HG03342 (cell line): ENCODE data around the gene MRPS5.
"Not testable (repeated sequence)": the region's sequence is repeated elsewhere in the genome, so short reads cannot be mapped to it uniquely, and the experiment has no call there.

Experiments
- ATAC-seq: cut with Tn5 transposase; IDR thresholded peaks from one replicate; pipeline ENCODE4 v1.9.1; 2021; ENCODE audit warnings: mild to moderate bottlenecking, moderate library complexity; ENCODE audit not compliant: unreplicated experiment

Gene MRPS5

DNA sequence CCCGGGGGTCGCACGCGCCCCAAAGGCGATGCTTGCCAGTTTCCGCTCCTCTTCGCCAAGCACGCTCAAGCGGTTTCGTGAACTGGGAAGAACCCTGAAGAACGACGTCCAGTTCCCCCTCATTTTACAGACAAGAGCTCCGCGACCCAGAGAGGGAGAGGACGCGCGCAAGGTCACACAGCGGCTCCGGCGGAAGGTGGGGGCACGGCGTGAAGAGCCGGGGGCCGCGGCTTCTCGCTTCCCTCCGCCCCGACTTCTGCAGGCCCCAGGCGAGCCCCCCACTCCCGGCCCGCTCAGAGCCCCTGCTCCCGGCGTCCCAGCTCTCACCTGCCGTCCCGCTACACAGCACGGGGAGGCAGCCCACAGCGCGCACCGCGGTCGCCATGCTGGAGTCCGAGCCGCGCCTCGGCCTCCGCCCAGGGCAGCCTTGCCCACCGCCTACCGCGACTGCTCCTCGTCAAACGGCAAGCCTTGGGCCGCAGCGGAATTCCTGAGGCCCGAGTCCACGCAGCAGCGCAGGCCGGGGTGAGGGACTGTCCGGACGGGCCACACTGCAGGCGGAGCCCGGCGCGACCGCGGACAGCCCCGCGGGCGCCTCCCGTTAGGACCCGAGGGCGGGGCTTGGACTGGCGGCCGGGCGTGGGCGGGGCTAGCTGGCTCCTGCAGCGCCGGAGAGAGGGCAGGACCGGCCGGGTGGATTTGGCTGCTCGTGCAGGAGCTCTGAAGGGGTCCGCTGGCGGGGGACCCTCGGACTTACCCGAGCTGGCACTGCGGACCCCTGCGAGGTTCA, at the start of gene MRPS5:
Gene MRPS5, minus strand, starts transcription at position 402 of the 790 bp plus-strand sequence. Its CDS starts 17 bp downstream, at position 385.
- ATAC-seq: peak; percentile 89

DNA sequence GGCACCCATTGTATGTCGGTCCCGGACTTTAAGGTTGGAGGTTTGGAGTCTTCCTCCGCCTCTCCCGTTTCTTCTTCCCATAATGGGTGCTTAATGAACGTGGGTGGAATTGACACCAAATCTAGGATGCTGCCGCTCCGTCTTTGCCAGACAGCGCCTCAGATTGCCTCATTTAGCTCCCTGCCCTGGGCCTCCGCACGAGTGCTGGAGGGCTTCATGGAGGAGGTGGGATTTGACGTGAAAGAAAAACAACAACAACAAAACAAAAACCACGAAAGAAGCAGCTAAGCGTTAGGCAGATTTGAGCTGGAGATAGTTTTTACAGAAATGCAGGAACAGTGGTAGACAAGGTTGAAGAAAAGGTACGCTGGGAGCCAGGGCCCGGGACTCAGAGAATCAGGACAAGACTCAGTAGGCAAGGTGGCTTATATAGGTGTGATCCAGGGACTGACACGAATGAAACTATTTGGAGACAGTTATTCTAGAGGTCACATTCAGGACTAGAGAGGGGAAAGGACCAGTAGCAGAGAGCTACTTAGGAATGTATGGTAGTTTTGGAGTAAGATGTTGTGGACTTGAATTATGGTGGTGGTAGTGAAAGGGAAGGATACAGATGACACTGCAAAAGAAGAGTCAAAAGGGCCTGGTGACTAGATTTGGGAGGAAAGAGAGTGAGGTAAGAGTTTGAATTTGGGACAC, 44.6 kb upstream of the MRPS5 start:
- peak; percentile 16 for ATAC-seq

DNA sequence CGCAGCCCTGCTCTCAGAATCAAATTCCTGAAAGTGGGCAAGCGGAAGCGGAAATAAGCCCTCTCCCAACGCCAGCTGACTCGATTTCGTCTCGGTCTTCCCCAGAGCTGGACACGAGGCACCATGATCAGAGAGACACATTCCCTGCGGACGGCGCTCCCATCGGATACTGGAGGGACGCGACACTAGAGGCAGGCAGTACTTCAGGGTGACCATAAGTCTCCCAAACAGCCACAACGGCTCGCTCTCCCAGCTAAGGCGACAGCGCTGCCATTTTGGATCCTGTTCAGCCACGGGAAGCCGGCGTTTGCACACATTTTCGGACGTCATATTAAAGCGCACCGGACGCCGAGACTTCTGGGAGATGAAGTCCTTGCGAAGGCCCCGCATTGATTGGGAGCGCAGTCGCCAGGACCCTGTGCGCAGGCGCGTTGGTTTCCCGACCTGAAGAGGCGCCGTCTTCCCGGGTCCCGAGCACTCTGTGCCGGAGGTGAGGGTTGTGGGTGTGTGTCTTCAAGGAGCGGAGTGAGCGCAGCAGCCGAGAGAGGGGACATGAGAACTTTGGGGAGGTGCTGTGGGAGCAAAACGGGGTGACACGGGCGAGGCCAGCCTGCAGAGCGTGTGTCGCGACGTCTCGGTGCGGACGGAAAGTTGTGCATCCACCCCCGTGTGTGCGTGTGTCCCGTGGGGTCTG, 43.9 kb upstream of the MRPS5 start, which contains the start of gene ZNF2:
Gene ZNF2, plus strand, starts transcription at position 439 of the 694 bp plus-strand sequence. CDS start 10,418 bp downstream, outside the sequence.
- peak; percentile 93 for ATAC-seq

DNA sequence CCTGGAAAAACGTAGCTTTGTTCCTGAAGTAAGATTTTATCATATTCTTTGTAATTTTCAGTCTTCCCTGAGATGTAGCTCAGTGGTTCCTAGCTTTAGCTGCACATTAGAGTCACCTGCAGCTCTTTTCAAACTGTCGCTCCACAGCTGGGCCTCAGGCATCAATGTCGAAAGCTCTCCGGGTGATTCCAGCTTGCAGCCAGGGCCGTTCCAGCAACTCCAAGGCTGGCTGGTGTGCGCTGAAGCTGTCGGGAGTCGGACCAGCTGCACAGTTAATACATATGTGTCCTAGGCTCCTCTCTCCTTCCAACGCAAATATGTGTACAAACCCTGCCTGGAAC, 43.4 kb upstream of the MRPS5 start:
- peak; percentile 17 for ATAC-seq

DNA sequence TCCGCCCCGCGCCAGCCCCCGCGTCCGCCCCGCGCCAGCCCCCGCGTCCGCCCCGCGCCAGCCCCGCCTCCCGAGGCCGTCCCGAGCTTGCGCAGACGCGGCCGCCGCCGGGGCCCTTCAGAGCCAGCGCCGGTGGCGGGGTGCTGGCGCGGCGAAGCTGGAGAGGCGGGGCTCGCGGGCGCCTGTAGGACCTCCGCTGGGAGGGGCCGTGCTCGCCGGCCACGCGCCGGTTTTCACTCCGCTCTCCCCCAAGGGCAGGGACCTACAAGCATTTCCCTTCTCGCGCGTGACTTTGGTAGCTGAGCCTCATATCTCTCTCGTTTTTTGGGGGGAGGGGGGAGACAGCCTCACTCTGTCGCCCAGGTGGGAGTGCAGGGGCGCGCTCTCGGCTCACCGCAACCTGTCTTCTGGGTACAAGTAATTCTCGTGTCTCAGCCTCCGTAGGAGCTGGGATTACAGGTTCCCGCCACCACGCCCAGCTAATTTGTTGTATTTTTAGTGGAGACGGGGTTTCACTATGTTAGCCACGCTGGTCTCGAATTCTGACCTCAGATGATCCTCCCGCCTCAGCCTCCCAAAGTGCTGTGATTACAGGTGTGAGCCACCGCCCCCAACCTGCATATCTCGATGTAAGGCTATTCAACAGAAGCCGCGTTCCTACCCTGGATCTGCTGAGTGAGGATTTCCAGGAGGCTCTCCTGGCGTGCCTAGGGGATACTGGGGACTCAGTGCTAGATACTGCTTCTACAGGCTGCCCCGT, 38.3 kb upstream of the MRPS5 start, which contains the start of gene ZNF514:
Gene ZNF514, minus strand, starts transcription at position 159 of the 760 bp plus-strand sequence. CDS start 6,595 bp downstream, outside the sequence.
- ATAC-seq: peak; percentile 93

DNA sequence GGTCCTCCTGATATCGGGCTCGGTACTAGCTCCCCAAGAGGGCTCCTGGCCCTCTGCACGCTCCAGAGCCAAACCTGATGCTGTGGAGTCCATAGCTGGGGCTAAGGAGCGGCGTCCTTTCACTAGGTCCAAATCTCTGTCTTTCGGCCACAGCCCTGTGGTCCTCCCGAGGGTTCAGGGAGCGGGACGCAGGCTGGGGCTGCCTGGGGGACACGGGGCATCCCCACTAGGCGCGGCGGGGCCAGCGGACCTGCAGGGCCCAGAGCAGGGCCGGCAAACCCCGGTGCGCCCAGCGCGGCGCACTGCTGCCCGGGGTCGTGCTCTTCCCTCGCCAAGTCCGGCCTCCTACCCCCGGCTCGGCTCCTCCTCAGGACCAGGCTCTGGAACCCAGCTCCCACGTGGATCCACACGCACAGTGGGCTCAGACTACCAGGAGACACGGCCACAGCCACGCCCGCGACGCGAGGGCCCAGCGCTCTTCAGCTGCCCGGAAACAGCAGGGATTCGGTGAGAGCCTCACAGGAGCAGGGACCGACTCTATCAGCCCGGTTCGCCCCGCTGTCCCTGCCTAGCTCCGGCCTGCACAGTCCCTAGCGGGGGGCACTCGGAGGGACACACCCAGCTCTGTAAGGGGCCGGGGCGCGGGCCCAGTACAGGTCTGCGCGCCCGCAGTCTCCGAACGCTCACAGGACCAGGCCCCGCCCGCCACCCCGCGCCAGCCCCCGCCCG, 37.4 kb upstream of the MRPS5 start:
- peak; percentile 39 for ATAC-seq

DNA sequence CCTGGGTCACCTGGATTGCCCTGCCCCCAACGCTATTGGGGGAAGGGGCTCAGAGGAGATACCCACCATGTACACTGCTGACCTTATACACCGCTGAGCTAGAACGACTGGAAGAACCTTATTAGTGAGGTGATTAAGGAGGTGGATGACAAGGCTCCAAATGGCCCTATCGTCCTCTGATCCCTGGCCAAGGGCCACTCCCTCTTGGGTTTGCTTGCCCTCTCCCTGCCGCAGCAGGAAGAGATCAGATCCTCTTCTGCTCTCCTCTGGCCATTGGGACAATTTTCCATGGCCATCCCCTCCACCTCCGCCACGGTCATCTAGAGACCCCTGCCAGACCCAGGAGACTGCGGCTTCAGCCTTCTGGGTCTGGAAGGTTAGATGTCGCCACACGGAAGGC, 36.8 kb upstream of the MRPS5 start:
- no peak for ATAC-seq

DNA sequence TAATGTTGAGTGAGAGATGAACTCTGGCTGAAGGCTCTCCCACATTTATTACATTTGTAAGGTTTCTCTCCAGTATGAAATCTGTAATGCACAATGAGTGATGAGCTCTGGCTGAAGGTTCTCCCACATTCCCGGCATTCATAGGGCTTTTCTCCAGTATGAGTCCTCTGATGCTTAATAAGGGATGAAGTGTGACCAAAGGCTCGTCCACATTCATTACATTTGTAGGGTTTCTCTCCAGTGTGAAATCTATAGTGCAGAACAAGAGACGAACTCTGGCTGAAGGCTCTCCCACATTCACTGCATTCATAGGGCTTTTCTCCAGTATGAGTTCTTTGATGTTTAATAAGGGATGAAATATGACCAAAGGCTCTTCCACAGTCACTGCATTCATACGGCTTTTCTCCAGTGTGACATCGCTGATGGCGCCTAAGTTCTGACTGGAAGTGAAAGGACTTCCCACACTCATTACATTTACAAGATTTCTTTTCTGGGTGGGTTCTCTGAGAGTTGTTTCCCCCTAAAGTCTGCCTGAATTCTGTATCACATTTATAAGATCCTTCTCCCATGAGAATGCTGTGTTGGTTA, 27.9 kb upstream of the MRPS5 start:
- no peak for ATAC-seq

DNA sequence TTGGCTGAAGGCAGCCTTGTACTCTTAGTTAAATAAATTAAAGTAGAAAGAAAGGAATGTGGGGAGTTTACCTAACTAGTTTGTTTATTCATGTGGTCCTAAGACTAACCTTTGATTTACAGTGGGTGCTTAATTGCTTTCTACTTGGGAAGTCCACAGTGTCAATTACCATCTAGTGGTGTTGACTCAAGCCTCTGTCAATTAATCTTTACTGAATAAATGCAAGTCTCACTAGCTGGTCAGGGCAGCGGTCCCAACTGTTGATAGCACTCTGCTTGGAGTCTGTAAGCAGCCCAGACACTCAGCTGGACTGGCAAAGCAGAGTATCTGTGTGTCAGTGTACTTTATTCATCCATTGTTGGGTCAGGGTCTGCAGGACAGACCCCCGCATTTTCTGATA, 22.2 kb upstream of the MRPS5 start:
- ATAC-seq: no peak

DNA sequence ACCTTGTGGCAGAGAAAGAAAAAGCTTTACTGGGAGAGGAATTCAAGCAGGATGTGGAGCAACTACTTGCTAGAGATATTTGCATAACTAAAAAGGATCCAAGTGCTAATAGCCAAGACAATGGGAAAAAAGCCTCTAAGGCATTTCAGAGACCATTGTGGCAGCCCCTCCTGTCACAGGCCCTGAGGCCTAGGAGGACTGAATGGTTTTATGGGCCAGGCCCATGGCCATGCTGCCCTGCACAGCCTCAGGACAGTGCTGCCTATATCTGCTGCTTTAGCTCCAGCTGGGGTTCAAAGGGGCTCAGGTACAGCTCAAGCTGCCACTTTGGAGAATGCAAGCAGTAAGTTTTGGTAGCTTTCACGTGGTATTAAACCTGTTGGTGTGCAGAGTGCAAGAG, 17.1 kb upstream of the MRPS5 start:
- no peak for ATAC-seq

DNA sequence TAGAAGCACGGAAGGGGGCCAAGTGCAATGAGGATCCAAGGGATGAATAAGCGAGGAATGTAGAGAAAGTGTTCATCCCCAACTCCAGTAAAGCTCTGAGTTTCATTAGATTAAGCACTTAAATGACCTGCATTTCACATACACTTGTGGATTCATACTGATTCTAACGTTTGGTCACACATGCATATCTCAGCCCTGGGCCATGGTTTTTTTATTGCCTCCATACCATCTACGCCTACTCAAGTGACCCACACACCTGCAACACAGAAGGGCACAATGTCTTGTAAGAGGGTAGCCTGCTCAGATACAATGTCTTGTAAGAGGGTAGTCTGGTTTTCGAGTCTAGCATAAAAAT, 566 bp upstream of the MRPS5 start:
- no peak for ATAC-seq

DNA sequence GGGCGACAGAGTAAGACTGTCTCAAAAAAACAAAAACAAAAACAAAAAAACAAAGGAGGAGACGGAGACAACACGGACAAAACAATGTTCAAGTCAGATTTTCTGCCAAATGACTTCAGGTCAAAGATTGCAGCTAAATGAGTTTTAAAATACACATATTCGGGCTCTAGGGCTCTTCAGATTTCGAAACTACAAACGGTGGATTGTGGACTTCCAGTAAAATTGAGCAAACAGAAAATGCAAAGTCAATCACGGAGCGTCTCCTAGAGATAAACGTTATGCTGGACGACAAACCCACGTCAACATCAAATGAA, 558 bp downstream of the MRPS5 start:
- no peak for ATAC-seq

DNA sequence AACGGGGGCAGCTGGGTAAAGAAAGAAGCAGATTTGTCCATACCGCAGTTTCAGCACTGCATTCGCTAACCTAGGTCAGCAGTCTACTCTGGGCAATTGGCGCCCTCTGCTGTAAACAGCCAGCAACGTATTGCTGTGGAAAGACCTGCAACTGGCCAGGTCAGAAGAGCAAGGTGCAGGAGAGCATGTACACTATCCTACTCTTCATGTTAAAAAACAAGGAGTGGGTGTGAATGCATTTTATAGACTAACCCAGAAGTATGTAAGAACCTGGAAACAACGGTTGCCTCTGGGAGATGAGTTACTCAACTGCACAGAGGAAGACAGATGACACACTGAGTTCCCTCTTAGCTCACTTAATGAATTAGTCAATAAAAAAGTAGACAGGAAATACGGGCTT, 6.2 kb downstream of the MRPS5 start:
- peak; percentile 96 for ATAC-seq

DNA sequence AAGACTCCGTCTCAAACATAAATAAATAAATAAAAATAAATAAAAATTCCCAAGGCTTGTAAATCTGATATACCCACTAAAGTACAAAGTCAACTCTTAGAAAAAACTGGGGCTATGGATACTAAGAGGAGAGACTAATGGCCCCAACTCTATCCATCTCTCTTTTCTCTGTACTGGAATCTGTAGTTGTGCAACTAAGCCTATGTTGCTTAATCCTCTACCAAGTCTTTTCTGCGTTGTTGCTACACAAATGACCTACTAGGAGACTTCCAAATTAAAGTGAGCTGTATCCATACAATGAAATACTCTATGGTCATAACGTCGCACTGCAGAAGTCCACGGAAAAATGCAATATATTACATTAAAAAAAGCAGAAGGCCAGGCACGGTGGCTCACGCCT, 8.1 kb downstream of the MRPS5 start:
- ATAC-seq: no peak

DNA sequence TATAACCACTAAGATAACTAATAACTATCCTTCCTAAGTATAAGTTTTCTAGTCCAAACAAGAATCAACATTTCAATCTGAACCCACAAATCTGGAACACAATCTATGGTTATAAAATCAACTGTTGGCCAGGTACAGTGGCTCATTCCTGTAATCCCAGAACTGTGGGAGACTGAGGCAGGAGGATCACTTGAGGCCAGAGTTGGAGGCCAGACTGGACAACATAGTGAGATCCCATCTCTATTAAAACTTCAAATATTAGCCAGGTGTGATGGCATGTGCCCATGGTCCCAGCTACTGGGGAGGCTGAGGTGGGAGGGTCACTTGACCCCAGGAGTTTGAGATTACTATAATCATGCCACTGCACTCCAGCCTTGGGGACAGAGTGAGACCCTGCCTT, 11.2 kb downstream of the MRPS5 start:
- no peak for ATAC-seq

DNA sequence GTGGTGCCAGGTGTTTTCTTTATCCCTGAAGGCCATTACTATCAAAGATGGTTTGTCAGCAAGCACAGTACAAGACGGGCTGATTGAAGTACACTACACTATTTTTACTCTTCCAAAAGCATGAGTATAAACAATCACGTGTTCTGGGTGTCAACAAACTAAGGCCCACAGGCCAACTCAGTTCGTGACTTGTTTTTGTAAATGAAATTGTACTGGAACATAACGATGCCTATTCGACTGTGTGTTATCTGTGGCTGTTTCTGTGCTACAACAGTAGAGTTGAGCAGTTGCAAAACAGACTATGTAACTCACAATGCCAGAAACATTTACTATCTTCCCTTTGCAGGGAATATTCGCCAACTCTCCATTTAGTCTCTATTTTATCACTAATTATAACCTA, 12.3 kb downstream of the MRPS5 start:
- ATAC-seq: no peak

DNA sequence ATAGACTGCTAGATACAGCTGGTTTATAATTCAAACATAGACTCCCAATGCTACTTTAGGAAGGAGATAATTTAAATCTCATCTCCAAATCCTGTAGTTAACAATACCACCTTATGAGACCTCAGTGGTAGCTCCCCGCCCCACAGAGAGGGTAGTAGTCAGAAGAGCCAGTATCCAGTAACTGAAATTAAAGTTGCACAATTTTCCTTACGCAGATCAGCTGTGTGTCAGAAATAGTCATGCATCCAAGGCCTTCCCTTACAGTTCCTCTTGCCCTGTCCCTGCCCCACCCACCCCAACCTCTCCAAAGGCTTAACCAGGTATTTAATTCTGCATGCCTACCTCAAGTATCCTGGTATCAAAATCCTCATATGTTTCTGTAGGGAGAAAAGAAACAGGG, 15.5 kb downstream of the MRPS5 start:
- no peak for ATAC-seq

DNA sequence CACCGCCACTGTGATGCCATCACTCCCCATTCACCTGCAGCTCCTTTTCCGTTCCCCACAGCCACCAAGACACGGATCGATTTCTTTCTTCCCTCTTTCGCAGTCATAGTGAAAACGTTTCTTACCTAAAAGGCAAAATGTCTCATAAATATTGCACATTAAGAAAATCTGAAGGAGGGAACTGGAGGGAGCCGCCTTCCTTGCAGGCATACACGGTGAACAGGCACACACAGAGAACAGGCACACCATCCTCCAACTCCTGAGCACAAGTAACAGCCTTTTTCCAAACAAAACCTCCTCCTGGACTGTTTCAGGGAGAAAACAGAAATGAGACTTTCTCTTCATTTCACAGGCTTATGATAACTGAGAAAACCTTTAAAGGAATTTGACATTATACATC, 17.0 kb downstream of the MRPS5 start:
- no peak for ATAC-seq

DNA sequence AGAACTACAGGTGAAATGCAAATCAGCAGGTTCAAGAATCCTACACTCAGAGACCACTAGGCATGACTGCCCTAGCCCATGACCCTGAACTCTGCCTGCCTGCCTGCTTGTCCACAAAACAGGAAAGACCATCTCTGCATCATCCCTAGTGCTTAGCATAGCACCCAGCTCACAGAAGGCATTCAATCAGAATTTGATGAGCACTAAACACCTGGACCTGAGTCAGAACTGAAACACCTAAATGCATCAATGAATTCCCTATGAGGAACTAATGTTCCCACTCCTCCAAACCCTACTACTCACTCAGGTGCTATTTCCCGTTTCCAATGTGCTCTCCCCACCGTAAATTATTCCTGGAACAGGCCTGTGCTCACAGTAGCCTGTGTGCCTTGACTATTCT, 21.7 kb downstream of the MRPS5 start:
- ATAC-seq: no peak

DNA sequence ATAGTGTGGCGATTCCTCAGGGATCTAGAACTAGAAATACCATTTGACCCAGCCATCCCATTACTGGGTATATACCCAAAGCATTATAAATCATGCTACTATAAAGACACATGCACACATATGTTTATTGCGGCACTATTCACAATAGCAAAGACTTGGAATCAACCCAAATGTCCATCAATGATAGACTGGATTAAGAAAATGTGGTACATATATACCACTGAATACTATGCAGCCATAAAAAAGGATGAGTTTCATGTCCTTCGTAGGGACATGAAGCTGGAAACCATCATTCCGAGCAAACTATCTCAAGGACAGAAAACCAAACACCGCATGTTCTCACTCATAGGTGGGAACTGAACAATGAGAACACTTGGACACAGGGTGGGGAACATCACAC, 23.3 kb downstream of the MRPS5 start:
- ATAC-seq: not testable (repeated sequence)
